Tibial nerve (tissue), 4 donors: ENCODE results near the gene ADH6. TPM values are rescaled to one million over a fixed set of nuclear protein-coding genes. Genes with fewer than 3 reads are reported as not detected.

Source experiments
- DNase-seq, 2 donors: peaks; one replicate each; pipeline ENCODE4 v3.0.0-alpha.2; 2019; ENCODE audit warnings: low spot score in 2 of 2
- H3K27ac ChIP-seq, 4 donors: fragments of 200-600 bp; sonication (generic) in 3 of 4; one replicate each; pipeline ENCODE4 v1.5.1; 2017 to 2019; ENCODE audit warnings: mild to moderate bottlenecking in 1 of 4
- H3K27me3 ChIP-seq, 2 donors: fragments of 200-600 bp; sonication (generic) in 1 of 2; one replicate each; pipeline versions ENCODE4 v1.5.1 to v1.6.0; 2017 to 2019
- H3K36me3 ChIP-seq, 3 donors: fragments of 200-600 bp; sonication (generic); one replicate each; pipeline ENCODE4 v1.5.1; 2018 to 2019
- H3K4me1 ChIP-seq, 4 donors: fragments of 200-600 bp; sonication (generic) in 3 of 4; one replicate each; pipeline ENCODE4 v1.5.1; 2017 to 2019
- H3K4me3 ChIP-seq, 4 donors: fragments of 200-600 bp; sonication (generic) in 3 of 4; one replicate each; pipeline ENCODE4 v1.5.1; 2017 to 2019; ENCODE audit warnings: mild to moderate bottlenecking in 1 of 4, moderate library complexity in 1 of 4
- H3K9me3 ChIP-seq, 4 donors: fragments of 200-600 bp; sonication (generic) in 3 of 4; one replicate each; pipeline ENCODE4 v1.5.1; 2017 to 2019
- CTCF ChIP-seq, 5 experiments: fragments of 200-600 bp in 3 of 5; fragments of 450-650 bp in 2 of 5; sonication (generic) in 3 of 5; IDR thresholded peaks; one replicate each; pipeline ENCODE4 v1.5.1; 2016 to 2019; ENCODE audit warnings: antibody characterized with exemption in 5 of 5, mild to moderate bottlenecking in 3 of 5, moderate library complexity in 2 of 5
- EP300 ChIP-seq, 2 donors: sonication (generic); formaldehyde crosslinking; IDR thresholded peaks; one replicate each; pipeline ENCODE4 v1.6.1; 2017; ENCODE audit warnings: antibody characterized with exemption in 2 of 2, mild to moderate bottlenecking in 1 of 2
- POLR2A ChIP-seq, 2 donors: fragments of 450-650 bp; IDR thresholded peaks; one replicate each; pipeline ENCODE4 v1.6.1; 2017; ENCODE audit warnings: antibody characterized with exemption in 2 of 2, mild to moderate bottlenecking in 2 of 2, moderate library complexity in 2 of 2
- WGBS, 2 donors: methylation state at CpG; one replicate each; pipeline ENCODE4 v1.1.5; 2018; 5-methylcytosine and 5-hydroxymethylcytosine counted together
- total RNA-seq, 4 donors: library from RNA; depleted of rRNA; stranded (reverse); fragments of >200 nt; gene quantifications; one replicate each; pipeline ENCODE4 v1.1.0, GENCODE V29; 2016

Gene ADH6
- total RNA-seq, 4 donors from 2014 or later, result not detected

GRCh38 chr4:99161373-99162099 lies 57.5 kb downstream of the ADH6 start:
- Histone ChIP-seq H3K9me3 (peaks cover 0 to 2% (median 0%) of the 10 kb centered on the region in 4 donors), H3K36me3 (peaks cover 0 to 6% (median 0%) of the 10 kb centered on the region in 3 donors), H3K4me1 (no peaks in the 10 kb centered on the region), H3K27ac (no peak overlapping the region), H3K27me3 (no peaks in the 10 kb centered on the region), H3K4me3 (no peak overlapping the region)
- DNase-seq, result no peak
- no peak for TF ChIP-seq POLR2A (IDR thresholded peaks at IDR 0.05)
- TF ChIP-seq CTCF (IDR thresholded peaks at IDR 0.05), result no peak
- no peak for TF ChIP-seq EP300 (IDR thresholded peaks at IDR 0.05)
- WGBS, 2 donors, result 94 to 96% methylated on average over 3 of the region's 3 CpGs

GRCh38 chr4:99159699-99160098 lies 59.3 kb downstream of the ADH6 start:
- no peak for TF ChIP-seq EP300 (IDR thresholded peaks at IDR 0.05)
- TF ChIP-seq POLR2A (IDR thresholded peaks at IDR 0.05), result no peak
- TF ChIP-seq CTCF (IDR thresholded peaks at IDR 0.05), result no peak
- 70 to 87% methylated on average over 1 of the region's 1 CpG for WGBS, 2 donors
- H3K4me1 ChIP-seq, result no peaks in the 10 kb centered on the region

GRCh38 chr4:99157478-99157935 lies 61.5 kb downstream of the ADH6 start:
- Histone ChIP-seq H3K9me3 (no peaks in the 10 kb centered on the region), H3K27me3 (no peaks in the 10 kb centered on the region), H3K27ac (no peak overlapping the region), H3K4me3 (no peak overlapping the region), H3K4me1 (no peaks in the 10 kb centered on the region), H3K36me3 (peaks cover 0 to 6% (median 0%) of the 10 kb centered on the region in 3 donors)
- DNase-seq, result no peak
- no peak for TF ChIP-seq CTCF (IDR thresholded peaks at IDR 0.05)
- no peak for TF ChIP-seq EP300 (IDR thresholded peaks at IDR 0.05)
- TF ChIP-seq POLR2A (IDR thresholded peaks at IDR 0.05), result no peak
- WGBS, 2 donors, result 63 to 80% methylated on average over 3 of the region's 3 CpGs

More at GRCh38 chr4:99159699-99160098, 59.3 kb downstream of the ADH6 start:
- DNase-seq, result no peak
- peaks cover 0 to 6% (median 0%) of the 10 kb centered on the region in 3 donors for H3K36me3 ChIP-seq
- no peaks in the 10 kb centered on the region for H3K27me3 ChIP-seq
- H3K9me3 ChIP-seq, result no peaks in the 10 kb centered on the region
- no peak overlapping the region for H3K27ac ChIP-seq
- no peak overlapping the region for H3K4me3 ChIP-seq

- H3K36me3 ChIP-seq, result peaks cover 0 to 3% (median 0%) of the 10 kb centered on the region in 3 donors
- no peaks in the 10 kb centered on the region for H3K9me3 ChIP-seq
- WGBS, 2 donors, result 43 to 61% methylated on average over 1 of the region's 1 CpG
- H3K27ac ChIP-seq, result no peak overlapping the region
- DNase-seq, result no peak
- no peaks in the 10 kb centered on the region for H3K27me3 ChIP-seq
- no peaks in the 10 kb centered on the region for H3K4me1 ChIP-seq
- TF ChIP-seq POLR2A (IDR thresholded peaks at IDR 0.05), result no peak
- no peak for TF ChIP-seq CTCF (IDR thresholded peaks at IDR 0.05)
- no peak for TF ChIP-seq EP300 (IDR thresholded peaks at IDR 0.05)
- no peak overlapping the region for H3K4me3 ChIP-seq
Observed at GRCh38 chr4:99156992-99157391, 62.1 kb downstream of the ADH6 start.

GRCh38 chr4:99154658-99155342 lies 64.2 kb downstream of the ADH6 start:
- H3K36me3 ChIP-seq, result no peaks in the 10 kb centered on the region
- H3K4me3 ChIP-seq, result no peak overlapping the region
- H3K9me3 ChIP-seq, result no peaks in the 10 kb centered on the region
- H3K4me1 ChIP-seq, result peaks cover 0 to 8% (median 0%) of the 10 kb centered on the region in 4 donors
- H3K27me3 ChIP-seq, result no peaks in the 10 kb centered on the region
- no peak overlapping the region for H3K27ac ChIP-seq
- WGBS, 2 donors, result 92 to 94% methylated on average over 4 of the region's 4 CpGs
- no peak for DNase-seq
- no peak for TF ChIP-seq CTCF (IDR thresholded peaks at IDR 0.05)
- no peak for TF ChIP-seq EP300 (IDR thresholded peaks at IDR 0.05)
- TF ChIP-seq POLR2A (IDR thresholded peaks at IDR 0.05), result no peak
